Esophagus muscularis mucosa (tissue), 4 donors: ENCODE measurements around the gene RNF227. TPM values are rescaled to one million over a fixed set of nuclear protein-coding genes. Genes with fewer than 3 reads are reported as not detected.
A peak's percentile ranks its signal among the peaks of the same experiment; 100 is the strongest.

Experiments used
- DNase-seq: peaks from one replicate; pipeline ENCODE4 v3.0.0-alpha.2; 2017; ENCODE audit errors: extremely low spot score
- H3K27ac ChIP-seq, 4 donors: fragments of 200-600 bp; sonication (generic); replicated peaks in 1 of 4; 1 replicate in 3 of 4; 2 replicates in 1 of 4; pipeline ENCODE4 v1.5.1; 2016 to 2019; ENCODE audit warnings: mild to moderate bottlenecking in 1 of 4
- H3K27me3 ChIP-seq, 4 donors: fragments of 200-600 bp; sonication (generic); one replicate each; pipeline versions ENCODE4 v1.5.1 to v1.6.0; 2016 to 2019
- H3K36me3 ChIP-seq, 4 donors: fragments of 200-600 bp; sonication (generic); one replicate each; pipeline ENCODE4 v1.5.1; 2016 to 2019
- H3K4me1 ChIP-seq, 4 donors: fragments of 200-600 bp; sonication (generic); one replicate each; pipeline ENCODE4 v1.5.1; 2016 to 2019
- H3K4me3 ChIP-seq, 4 donors: fragments of 200-600 bp; sonication (generic); 1 replicate in 2 of 4; 2 replicates in 2 of 4; pipeline ENCODE4 v1.5.1; 2016 to 2019; ENCODE audit warnings: mild to moderate bottlenecking in 4 of 4, moderate library complexity in 1 of 4
- H3K9me3 ChIP-seq, 4 donors: fragments of 200-600 bp; sonication (generic); 1 replicate in 3 of 4; 2 replicates in 1 of 4; pipeline ENCODE4 v1.5.1; 2016 to 2019
- CTCF ChIP-seq, 3 experiments: fragments of 200-600 bp in 2 of 3; fragments of 450-650 bp in 1 of 3; sonication (generic) in 2 of 3; IDR thresholded peaks; one replicate each; pipeline ENCODE4 v1.5.1; 2017 to 2019; ENCODE audit warnings: antibody characterized with exemption in 3 of 3, mild to moderate bottlenecking in 2 of 3, moderate library complexity in 1 of 3
- EP300 ChIP-seq: sonication (generic); formaldehyde crosslinking; IDR thresholded peaks from one replicate; pipeline ENCODE4 v1.6.1; 2017; ENCODE audit warnings: antibody characterized with exemption
- POLR2A ChIP-seq: fragments of 450-650 bp; IDR thresholded peaks from one replicate; pipeline ENCODE4 v1.6.1; 2017; ENCODE audit warnings: antibody characterized with exemption, moderate library complexity, mild to moderate bottlenecking, low read depth
- POLR2AphosphoS5 ChIP-seq, 2 donors: sonication (generic); formaldehyde crosslinking; IDR thresholded peaks; one replicate each; pipeline ENCODE4 v1.6.1; 2017; ENCODE audit warnings: antibody characterized with exemption in 2 of 2
- WGBS: methylation state at CpG from one replicate; pipeline ENCODE4 v1.1.5; 2018; 5-methylcytosine and 5-hydroxymethylcytosine counted together
- intact Hi-C: fragments of 100-400 bp; cut with DNase I; formaldehyde crosslinking; loops from one replicate; pipeline ENCODE4 v1.15.1; 2023
- total RNA-seq, 4 donors: library from RNA; depleted of rRNA; stranded (reverse); fragments of >200 nt; gene quantifications; one replicate each; pipeline versions ENCODE4 v1.1.0 to v1.2.1, GENCODE V29; 2016

The RNF227 gene
- total RNA-seq, 4 donors from 2014 or later = 2.1 to 29.2 (median 5.7) TPM

- intact Hi-C loops = no loop called here
- H3K36me3 ChIP-seq = peaks cover 62 to 93% (median 85%) of the 10 kb centered on the region in 4 donors
- peaks cover 0 to 5% (median 4%) of the 10 kb centered on the region in 4 donors for H3K4me1 ChIP-seq
- no peak for DNase-seq
- no peak overlapping the region for H3K27ac ChIP-seq
- no peak for TF ChIP-seq POLR2AphosphoS5 (IDR thresholded peaks at IDR 0.05)
- no peaks in the 10 kb centered on the region for H3K9me3 ChIP-seq
- H3K4me3 ChIP-seq = no peak overlapping the region
- no peaks in the 10 kb centered on the region for H3K27me3 ChIP-seq
- 97% methylated on average over 4 of the region's 4 CpGs for WGBS
These were observed 23.9 kb upstream of the RNF227 start for GRCh38 chr17:7940034-7940433.

- DNase-seq = no peak
- Histone ChIP-seq H3K36me3 (peaks cover 32 to 61% (median 54%) of the 10 kb centered on the region in 4 donors), H3K9me3 (no peaks in the 10 kb centered on the region), H3K4me3 (no peak overlapping the region), H3K27ac (no peak overlapping the region), H3K4me1 (peaks cover 23 to 36% (median 35%) of the 10 kb centered on the region in 4 donors), H3K27me3 (no peaks in the 10 kb centered on the region)
- intact Hi-C loops = no loop called here
- TF ChIP-seq CTCF (IDR thresholded peaks at IDR 0.05) (no peak), POLR2AphosphoS5 (IDR thresholded peaks at IDR 0.05) (no peak), EP300 (no peak), POLR2A (no peak)
These were observed 19.8 kb upstream of the RNF227 start for GRCh38 chr17:7935859-7936258.

- TF ChIP-seq EP300 (no peak), CTCF (IDR thresholded peaks at IDR 0.05) (peak in 2 of 3 experiments; percentile 15 to 18)
- Histone ChIP-seq H3K9me3 (no peaks in the 10 kb centered on the region), H3K4me3 (peak overlapping the region; percentile 58 to 81 (median 68)), H3K36me3 (peaks cover 16 to 38% (median 30%) of the 10 kb centered on the region in 4 donors), H3K27me3 (peaks cover 0 to 20% (median 5%) of the 10 kb centered on the region in 4 donors), H3K4me1 (peaks cover 23 to 56% (median 54%) of the 10 kb centered on the region in 4 donors), H3K27ac (peak overlapping the region in 3 of 4 donors; percentile 80 to 85 (median 82))
- DNase-seq = no peak
- intact Hi-C loops = no loop called here
- 9% methylated on average over 16 of the region's 16 CpGs for WGBS
These were observed 16.9 kb upstream of the RNF227 start for GRCh38 chr17:7932949-7933348.

GRCh38 chr17:7932483-7932891, 16.4 kb upstream of the RNF227 start:
- H3K9me3 ChIP-seq = no peaks in the 10 kb centered on the region
- H3K27me3 ChIP-seq = peaks cover 0 to 20% (median 5%) of the 10 kb centered on the region in 4 donors
- 0% methylated on average over 17 of the region's 17 CpGs for WGBS
- intact Hi-C loops = no loop called here
- H3K4me1 ChIP-seq = peaks cover 23 to 56% (median 54%) of the 10 kb centered on the region in 4 donors
- H3K27ac ChIP-seq = peak overlapping the region; percentile 75 to 85 (median 81)
- DNase-seq = no peak
- H3K4me3 ChIP-seq = peak overlapping the region; percentile 58 to 81 (median 68)
- TF ChIP-seq EP300 = no peak
- TF ChIP-seq POLR2AphosphoS5 (IDR thresholded peaks at IDR 0.05) = no peak
- TF ChIP-seq CTCF (IDR thresholded peaks at IDR 0.05) = no peak
- TF ChIP-seq POLR2A = no peak
- H3K36me3 ChIP-seq = peaks cover 14 to 36% (median 28%) of the 10 kb centered on the region in 4 donors

GRCh38 chr17:7931709-7932482, 15.8 kb upstream of the RNF227 start, which contains the start of the genes CNTROB and TRAPPC1:
Gene CNTROB, plus strand, starts transcription at chr17:7932206. Its CDS starts 874 bp downstream, at chr17:7933080.
Gene TRAPPC1, minus strand, starts transcription at chr17:7931946. Its CDS starts 117 bp downstream, at chr17:7931829.
- intact Hi-C loops = no loop called here
- peak; percentile 100 for DNase-seq
- H3K36me3 ChIP-seq = peaks cover 8 to 30% (median 22%) of the 10 kb centered on the region in 4 donors
- TF ChIP-seq EP300 (no peak), POLR2AphosphoS5 (IDR thresholded peaks at IDR 0.05) (peak; percentile 95 to 96), POLR2A (peak; percentile 62)
- peaks cover 0 to 20% (median 5%) of the 10 kb centered on the region in 4 donors for H3K27me3 ChIP-seq
- H3K27ac ChIP-seq = peak within 1 kb of the TSS; percentile 75 to 85 (median 81)
- peak within 1 kb of the TSS; percentile 58 to 81 (median 68) for H3K4me3 ChIP-seq
- H3K4me1 ChIP-seq = peaks cover 23 to 56% (median 54%) of the 10 kb centered on the region in 4 donors
- 1% methylated on average over 26 of the region's 55 CpGs for WGBS
- H3K9me3 ChIP-seq = no peaks in the 10 kb centered on the region
